B cell (primary cell): ENCODE measurements around the gene IRGM. TPM values are rescaled to one million over a fixed set of nuclear protein-coding genes. Genes with fewer than 3 reads are reported as not detected.
A peak's percentile ranks its signal among the peaks of the same experiment; 100 is the strongest.
"Not testable (repeated sequence)": the region's sequence is repeated elsewhere in the genome, so short reads cannot be mapped to it uniquely, and the experiment has no call there.

ENCODE experiments used
- ATAC-seq: fragments of 200-7000 bp; cut with Tn5 transposase; one replicate; pipeline ENCODE4 v1.10.0; 2021; ENCODE audit warnings: low read depth, mild to moderate bottlenecking, moderate number of reproducible peaks, moderate library complexity
- CTCF ChIA-PET: fragments of 350-600 bp; sonication (Branson Sonifier 250); formaldehyde crosslinking; loops from one replicate; lab custom pipeline; 2021; ENCODE audit warnings: antibody characterized with exemption, inconsistent platforms; lab: Charles Lee
- POLR2A ChIA-PET: fragments of 350-600 bp; sonication (Branson Sonifier 250); formaldehyde crosslinking; loops from one replicate; lab custom pipeline; 2021; ENCODE audit warnings: antibody characterized with exemption; lab: Charles Lee
- DNase-seq: peaks from one replicate; pipeline ENCODE4 v3.0.0; 2013
- H2AFZ ChIP-seq: 2 replicates; pipeline ENCODE4 v1.6.1; 2012; ENCODE audit warnings: mild to moderate bottlenecking, low read depth, low read length; ENCODE audit not compliant: insufficient read depth, poor library complexity, severe bottlenecking
- H3K27ac ChIP-seq, 2 donors: 1 replicate in 1 of 2; 2 replicates in 1 of 2; pipeline ENCODE4 v1.5.1; 2012 to 2013; ENCODE audit warnings: low read length in 2 of 2, mild to moderate bottlenecking in 2 of 2, moderate library complexity in 1 of 2
- H3K27me3 ChIP-seq, 4 experiments: fragments of 200-600 bp in 1 of 4; sonication (generic) in 1 of 4; replicated peaks in 1 of 4; 1 replicate in 2 of 4; 2 replicates in 2 of 4; pipeline versions ENCODE4 v1.6.1 to v1.7.0; 2013 to 2016; ENCODE audit warnings: low read length in 3 of 4, mild to moderate bottlenecking in 2 of 4, mixed read lengths in 1 of 4, moderate library complexity in 1 of 4; ENCODE audit not compliant: insufficient read depth in 4 of 4, control insufficient read depth in 3 of 4; ENCODE audit errors: control extremely low read depth in 1 of 4
- H3K36me3 ChIP-seq, 2 experiments: replicated peaks in 1 of 2; 1 replicate in 1 of 2; 2 replicates in 1 of 2; pipeline versions ENCODE4 v1.6.1 to v1.7.1; 2013; ENCODE audit warnings: low read length in 1 of 2; ENCODE audit not compliant: insufficient read depth in 2 of 2, control insufficient read depth in 1 of 2; ENCODE audit errors: control extremely low read depth in 1 of 2, extremely low read depth in 1 of 2
- H3K4me1 ChIP-seq, 2 donors: fragments of 200-600 bp in 1 of 2; sonication (generic) in 1 of 2; 1 replicate in 1 of 2; 2 replicates in 1 of 2; pipeline versions ENCODE4 v1.5.1 to v1.6.1; 2013 to 2017; ENCODE audit warnings: low read length in 2 of 2; ENCODE audit not compliant: control insufficient read depth in 2 of 2, insufficient read depth in 2 of 2
- H3K4me2 ChIP-seq: replicated peaks from 2 replicates; pipeline ENCODE3; 2012; ENCODE audit warnings: mild to moderate bottlenecking, low read depth, low read length; ENCODE audit not compliant: poor library complexity, severe bottlenecking
- H3K4me3 ChIP-seq, 5 experiments: fragments of 200-600 bp in 1 of 5; sonication (generic) in 1 of 5; 1 replicate in 3 of 5; 2 replicates in 2 of 5; pipeline versions ENCODE4 v1.5.1 to v1.7.0; 2011 to 2016; ENCODE audit warnings: low read length in 4 of 5, mild to moderate bottlenecking in 4 of 5, low read depth in 2 of 5, control low read depth in 1 of 5, moderate library complexity in 1 of 5; ENCODE audit not compliant: insufficient read depth in 1 of 5; ENCODE audit errors: control extremely low read depth in 1 of 5, extremely low read depth in 1 of 5
- H3K79me2 ChIP-seq: fragments of 200-600 bp; sonication (generic); one replicate; pipeline ENCODE4 v1.6.0; 2016; ENCODE audit warnings: low read length; ENCODE audit not compliant: control insufficient read depth, insufficient read depth
- H3K9ac ChIP-seq: fragments of 200-600 bp; sonication (generic); 2 replicates; pipeline ENCODE4 v1.6.1; 2017; ENCODE audit warnings: mild to moderate bottlenecking, low read length, moderate library complexity
- H3K9me3 ChIP-seq, 3 donors: one replicate each; pipeline versions ENCODE4 v1.6.1 to v1.7.1; 2013; ENCODE audit warnings: low read length in 2 of 3; ENCODE audit not compliant: control insufficient read depth in 2 of 3, insufficient read depth in 1 of 3; ENCODE audit errors: control extremely low read depth in 1 of 3
- H4K20me1 ChIP-seq: 2 replicates; pipeline ENCODE4 v1.6.0; 2012; ENCODE audit warnings: mild to moderate bottlenecking, low read length; ENCODE audit not compliant: insufficient read depth, control insufficient read depth, poor library complexity, severe bottlenecking
- H3K27ac Mint-ChIP-seq: one replicate; pipeline ENCODE4 v1.8.0; 2021; ENCODE audit warnings: mixed read lengths
- H3K27me3 Mint-ChIP-seq: one replicate; pipeline ENCODE4 v1.8.0; 2021; ENCODE audit warnings: mixed read lengths
- H3K4me1 Mint-ChIP-seq: one replicate; pipeline ENCODE4 v1.8.0; 2021; ENCODE audit warnings: mixed read lengths
- H3K4me3 Mint-ChIP-seq: one replicate; pipeline ENCODE4 v1.8.0; 2021; ENCODE audit warnings: mixed read lengths
- H3K9me3 Mint-ChIP-seq: one replicate; pipeline ENCODE4 v1.8.0; 2022; ENCODE audit warnings: mixed read lengths; ENCODE audit not compliant: insufficient read depth
- CTCF ChIP-seq: fragments of 200-600 bp; IDR thresholded peaks from one replicate; pipeline ENCODE4 v1.8.0; 2022; ENCODE audit warnings: antibody characterized with exemption, mild to moderate bottlenecking
- EZH2 ChIP-seq: IDR thresholded peaks from 2 replicates; pipeline ENCODE4 v1.6.1; 2012; ENCODE audit warnings: borderline replicate concordance, low read depth, mild to moderate bottlenecking, moderate library complexity, low read length; ENCODE audit not compliant: insufficient read depth, poor library complexity, severe bottlenecking
- WGBS: methylation state at CpG from one replicate; pipeline ENCODE4 v1.1.5; 2013; ENCODE audit warnings: missing lambda C conversion rate; ENCODE audit not compliant: insufficient coverage; 5-methylcytosine and 5-hydroxymethylcytosine counted together
- intact Hi-C: fragments of 100-400 bp; cut with micrococcal nuclease; formaldehyde crosslinking; loops from one replicate; pipeline ENCODE4 v1.10.0; 2022
- polyA minus RNA-seq: library from RNA; depleted of rRNA, polyadenylated mRNA; stranded (reverse); fragments of >200 nt; gene quantifications from 2 replicates; pipeline ENCODE4 v1.2.3, GENCODE V29; 2012
- polyA plus RNA-seq: library from polyadenylated mRNA; depleted of rRNA; stranded (reverse); fragments of >200 nt; gene quantifications from 2 replicates; pipeline ENCODE4 v1.2.3, GENCODE V29; 2012
- total RNA-seq, 2 donors: library from RNA; stranded (reverse); fragments of 120-200 nt in 1 of 2; gene quantifications; 1 replicate in 1 of 2; 2 replicates in 1 of 2; pipeline versions ENCODE4 v1.2.3 to v1.2.4, GENCODE V29; 2013 to 2022

IRGM gene
- 1.3 and 1.6 TPM in 2 replicates for total RNA-seq
- total RNA-seq (2013): 1.7 TPM
- polyA plus RNA-seq: 2.5 and 2.8 TPM in 2 replicates
- 2.7 and 3.9 TPM in 2 replicates for polyA minus RNA-seq

- not testable (repeated sequence) for H3K27me3 Mint-ChIP-seq, H3K27ac ChIP-seq, H3K9me3 ChIP-seq, DNase-seq, H3K36me3 ChIP-seq, H3K79me2 ChIP-seq, H3K9me3 Mint-ChIP-seq, ATAC-seq, H3K27me3 ChIP-seq, H4K20me1 ChIP-seq, H3K4me1 Mint-ChIP-seq
- intact Hi-C loops: loop anchor here (2.0 kb wide), 1 partner anchor 87 kb away; the partner anchor contains the start of gene DCTN4
- Histone ChIP-seq H3K9ac (peak within 1 kb of the TSS; percentile 57), H3K4me2 (peak within 1 kb of the TSS; percentile 83), H2AFZ (peak within 1 kb of the TSS; percentile 81), H3K4me1 (peaks cover 4 to 11% of the 10 kb centered on the region in 2 donors), H3K4me3 (peak within 1 kb of the TSS; percentile 31 to 58 (median 45))
- CTCF ChIA-PET: interaction anchor here (1.0 to 3.6 kb wide), 17 partner anchors 14 to 395 kb away, joined by 3 to 71 read pairs (median 5); partner anchors contain the start of genes DCTN4 and RBM22
- Mint-ChIP-seq H3K4me3 (peak within 1 kb of the TSS; percentile 84), H3K27ac (peak within 1 kb of the TSS; percentile 54)
- 38% methylated on average over 3 of the region's 3 CpGs for WGBS
- POLR2A ChIA-PET: interaction anchor here (1.0 kb wide), 1 partner anchor 45 kb away, joined by 3 read pairs; no protein-coding TSS in a partner anchor
These were observed at the start of gene IRGM for GRCh38 chr5:150846308-150846653. Gene IRGM, plus strand, starts transcription at chr5:150846521. Its CDS starts 1,603 bp downstream, at chr5:150848124.

- Histone ChIP-seq H3K27me3 (peaks cover 0 to 7% (median 3%) of the 10 kb centered on the region in 4 experiments), H3K4me3 (no peak overlapping the region), H4K20me1 (no peaks in the 10 kb centered on the region), H3K4me1 (peaks cover 3 to 4% of the 10 kb centered on the region in 2 donors), H3K4me2 (no peak overlapping the region), H2AFZ (no peak overlapping the region), H3K9me3 (no peaks in the 10 kb centered on the region), H3K9ac (no peak overlapping the region), H3K27ac (no peak overlapping the region), H3K36me3 (no peaks in the 10 kb centered on the region), H3K79me2 (no peaks in the 10 kb centered on the region)
- TF ChIP-seq EZH2: no peak
- no peak for TF ChIP-seq CTCF
- CTCF ChIA-PET: interaction anchor here (0.9 to 2.1 kb wide), 2 partner anchors 18 to 50 kb away, joined by 3 to 14 read pairs; partner anchors contain the start of gene IRGM
- ATAC-seq (no peak), DNase-seq (no peak)
- Mint-ChIP-seq H3K27ac (no peak overlapping the region), H3K27me3 (peaks cover 17% of the 10 kb centered on the region), H3K4me1 (no peaks in the 10 kb centered on the region), H3K4me3 (no peak overlapping the region), H3K9me3 (no peaks in the 10 kb centered on the region)
- POLR2A ChIA-PET: no interaction called here
- WGBS: 82% methylated on average over 2 of the region's 2 CpGs
- intact Hi-C loops: no loop called here
These were observed 48.9 kb upstream of the IRGM start for GRCh38 chr5:150797384-150797783.
